Right hindlimb (tissue), 1 donor: Measurements from ENCODE around the gene LAMA4.
"Not testable (repeated sequence)": the region's sequence is repeated elsewhere in the genome, so short reads cannot be mapped to it uniquely, and the experiment has no call there.

Experiments used
- DNase-seq: peaks from one replicate; pipeline ENCODE4 v3.0.0-alpha.2; 2018

Gene LAMA4

GRCh38 chr6:112206110-112206458 is 48.3 kb downstream of the LAMA4 start:
- no peak for DNase-seq

GRCh38 chr6:112205427-112206109 is 48.8 kb downstream of the LAMA4 start:
- no peak for DNase-seq

- DNase-seq, result no peak
Measured at GRCh38 chr6:112204350-112204706, 50.0 kb downstream of the LAMA4 start.

GRCh38 chr6:112203577-112204349 is 50.6 kb downstream of the LAMA4 start:
- DNase-seq, result no peak

- no peak for DNase-seq
Measured at GRCh38 chr6:112202639-112203341, 51.6 kb downstream of the LAMA4 start.

- not testable (repeated sequence) for DNase-seq
Measured at GRCh38 chr6:112200185-112200914, 54.0 kb downstream of the LAMA4 start.

- no peak for DNase-seq
Measured at GRCh38 chr6:112199001-112199403, 55.4 kb downstream of the LAMA4 start.

GRCh38 chr6:112198582-112198981 is 55.8 kb downstream of the LAMA4 start:
- DNase-seq, result no peak

GRCh38 chr6:112197636-112198035 is 56.7 kb downstream of the LAMA4 start:
- DNase-seq, result no peak

GRCh38 chr6:112196306-112196705 is 58.1 kb downstream of the LAMA4 start:
- no peak for DNase-seq

GRCh38 chr6:112195166-112195565 is 59.2 kb downstream of the LAMA4 start:
- DNase-seq, result no peak

GRCh38 chr6:112194511-112194910 is 59.9 kb downstream of the LAMA4 start:
- DNase-seq, result no peak

- no peak for DNase-seq
Measured at GRCh38 chr6:112193535-112194051, 60.8 kb downstream of the LAMA4 start.

GRCh38 chr6:112193117-112193516 is 61.2 kb downstream of the LAMA4 start:
- peak; percentile 42 for DNase-seq

- DNase-seq, result no peak
Measured at GRCh38 chr6:112191509-112192020, 62.8 kb downstream of the LAMA4 start.

- DNase-seq, result no peak
Measured at GRCh38 chr6:112190164-112190563, 64.2 kb downstream of the LAMA4 start.

GRCh38 chr6:112189494-112189893 is 64.9 kb downstream of the LAMA4 start:
- DNase-seq, result peak; percentile 87

- peak; percentile 71 for DNase-seq
Measured at GRCh38 chr6:112188906-112189305, 65.5 kb downstream of the LAMA4 start.

- DNase-seq, result no peak
Measured at GRCh38 chr6:112187736-112188135, 66.6 kb downstream of the LAMA4 start.

- peak; percentile 62 for DNase-seq
Measured at GRCh38 chr6:112184951-112185350, 69.4 kb downstream of the LAMA4 start.

GRCh38 chr6:112183271-112183671 is 71.1 kb downstream of the LAMA4 start:
- DNase-seq, result no peak

- no peak for DNase-seq
Measured at GRCh38 chr6:112181130-112181529, 73.2 kb downstream of the LAMA4 start.
